IPS-20b (cell line): ENCODE data around the gene UBAP1L.
"Not testable (repeated sequence)": the region's sequence is repeated elsewhere in the genome, so short reads cannot be mapped to it uniquely, and the experiment has no call there.

Experiments
- H3K27ac ChIP-seq: one replicate; pipeline ENCODE4 v1.5.1; 2013; ENCODE audit warnings: low read length
- H3K27me3 ChIP-seq: 2 replicates; pipeline ENCODE4 v1.6.1; 2013; ENCODE audit warnings: mild to moderate bottlenecking, low read length, inconsistent platforms; ENCODE audit not compliant: insufficient read depth
- H3K36me3 ChIP-seq: 2 replicates; pipeline ENCODE4 v1.6.1; 2013; ENCODE audit warnings: low read depth, mild to moderate bottlenecking, inconsistent platforms, low read length, moderate library complexity; ENCODE audit not compliant: insufficient read depth
- H3K4me1 ChIP-seq: 2 replicates; pipeline ENCODE4 v1.6.1; 2013; ENCODE audit warnings: mild to moderate bottlenecking, control low read depth, inconsistent platforms, low read length, moderate library complexity; ENCODE audit not compliant: insufficient read depth
- H3K4me3 ChIP-seq: 2 replicates; pipeline ENCODE4 v1.5.1; 2013; ENCODE audit warnings: mild to moderate bottlenecking, low read length, inconsistent platforms
- H3K9ac ChIP-seq: 2 replicates; pipeline ENCODE4 v1.6.1; 2013; ENCODE audit warnings: low read depth, mild to moderate bottlenecking, inconsistent platforms, low read length, moderate library complexity
- H3K9me3 ChIP-seq: 2 replicates; pipeline ENCODE4 v1.6.1; 2013; ENCODE audit warnings: mild to moderate bottlenecking, low read depth, low read length, inconsistent platforms; ENCODE audit not compliant: insufficient read depth

Gene UBAP1L

DNA sequence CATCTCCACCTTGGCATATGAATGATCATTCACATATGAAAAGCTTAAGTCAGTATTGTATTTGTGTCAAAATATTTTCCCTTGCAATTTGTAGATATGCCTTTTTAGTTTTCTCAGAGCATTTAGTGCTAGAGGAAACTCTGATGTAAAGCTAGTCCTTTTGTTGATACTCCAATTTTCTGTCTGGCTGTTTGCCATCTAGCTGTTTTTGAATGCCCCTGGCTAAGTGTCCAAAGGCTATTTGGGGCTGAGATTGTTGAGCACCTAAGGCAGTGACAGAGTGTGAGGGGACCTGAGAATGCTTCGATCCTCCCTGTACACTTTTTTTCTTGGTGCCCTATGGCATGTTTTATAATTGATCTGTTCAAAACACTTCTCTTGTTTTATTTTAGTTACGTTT, 66.8 kb downstream of the UBAP1L start:
- no peaks in the 10 kb centered on the region for H3K27me3 ChIP-seq
- no peaks in the 10 kb centered on the region for H3K4me1 ChIP-seq
- no peak overlapping the region for H3K4me3 ChIP-seq
- H3K36me3 ChIP-seq = no peaks in the 10 kb centered on the region
- H3K27ac ChIP-seq = no peak overlapping the region
- H3K9ac ChIP-seq = no peak overlapping the region
- no peaks in the 10 kb centered on the region for H3K9me3 ChIP-seq

DNA sequence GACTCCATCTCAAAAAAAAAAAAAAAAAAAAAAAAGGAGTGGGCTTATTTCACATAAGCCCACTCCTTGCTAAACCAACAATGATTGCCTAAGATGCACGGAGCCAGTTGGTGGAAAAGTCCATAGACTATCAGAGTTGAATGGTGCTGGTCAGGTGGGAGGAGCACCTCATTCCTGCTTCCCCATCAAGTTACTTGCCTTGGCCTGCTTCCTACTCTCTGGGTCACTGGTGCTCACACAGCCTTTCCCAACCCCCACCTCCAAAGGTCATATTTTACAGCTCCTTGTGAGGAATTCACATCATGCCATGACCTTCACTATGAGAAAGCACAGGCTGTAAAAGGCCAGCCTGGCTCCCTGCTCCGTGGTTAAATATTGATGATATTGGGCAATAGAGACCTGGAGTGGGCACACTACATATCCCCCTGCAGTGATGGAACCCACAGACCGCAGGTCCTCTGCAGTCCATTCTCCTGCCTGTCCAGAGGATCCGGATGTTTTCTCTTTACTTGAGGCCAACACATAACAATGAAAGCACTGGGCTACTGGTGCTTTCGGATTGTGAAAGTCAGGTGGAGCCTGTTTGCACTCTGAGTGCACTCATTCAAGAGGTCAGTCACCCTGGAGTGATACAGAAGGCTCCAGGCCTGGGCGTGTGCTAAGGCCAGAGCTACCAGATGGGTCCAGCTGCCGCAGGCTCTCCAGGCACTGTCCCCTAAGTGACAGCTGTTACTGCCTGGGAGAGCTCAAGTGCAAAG, 70.1 kb downstream of the UBAP1L start, which contains the start of gene SLC51B:
Gene SLC51B (plus strand): TSS at position 664 of the 758 bp plus-strand sequence. CDS start 4,618 bp downstream, outside the sequence.
- Histone ChIP-seq H3K9ac (no peak within 1 kb of the TSS), H3K9me3 (no peaks in the 10 kb centered on the region), H3K36me3 (no peaks in the 10 kb centered on the region), H3K27ac (no peak within 1 kb of the TSS), H3K27me3 (no peaks in the 10 kb centered on the region), H3K4me1 (no peaks in the 10 kb centered on the region), H3K4me3 (no peak within 1 kb of the TSS)

DNA sequence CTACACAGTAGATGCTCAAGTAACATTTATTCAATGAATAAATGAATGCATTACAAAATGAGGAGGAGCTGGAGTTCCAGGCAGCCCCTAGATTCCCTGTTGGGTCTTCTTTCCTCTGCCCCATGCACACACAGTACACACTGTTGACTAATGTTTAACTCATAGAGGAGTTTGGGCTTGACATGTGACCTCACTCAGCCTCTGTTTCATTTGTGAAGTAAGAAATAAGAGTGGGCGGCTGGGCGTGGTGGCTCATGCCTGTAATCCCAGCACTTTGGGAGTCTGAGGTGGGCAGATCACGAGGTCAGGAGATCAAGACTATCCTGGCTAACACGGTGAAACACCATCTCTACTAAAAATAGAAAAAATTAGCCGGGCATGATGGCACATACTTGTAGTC, 70.8 kb downstream of the UBAP1L start:
- not testable (repeated sequence) for H3K36me3 ChIP-seq, H3K27ac ChIP-seq

DNA sequence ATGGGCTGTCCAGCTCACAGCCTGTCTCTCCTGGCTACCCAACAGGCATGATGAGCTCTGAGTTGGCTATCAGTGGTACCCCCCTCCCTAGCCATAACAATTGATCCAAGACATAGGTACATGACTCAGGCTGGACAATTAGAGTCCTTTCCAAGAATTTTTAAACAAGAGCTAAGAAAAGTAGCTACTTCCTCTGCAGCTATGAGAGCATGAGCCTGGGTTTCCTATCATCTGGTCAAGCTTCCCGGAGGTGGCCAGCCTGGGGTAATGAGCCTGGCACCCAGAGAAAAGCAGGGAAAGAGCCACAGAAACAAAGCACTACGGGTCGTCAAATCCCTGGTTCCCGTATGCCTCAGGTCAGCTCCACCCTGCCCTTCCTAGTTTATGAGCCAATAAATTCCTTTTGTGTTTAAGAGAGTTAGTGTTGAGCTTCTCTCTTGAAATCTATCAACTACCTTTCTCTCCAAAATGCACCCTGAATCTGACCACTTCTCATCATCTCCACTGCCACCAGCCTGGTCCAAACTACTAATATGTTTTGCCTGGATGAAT, 72.1 kb downstream of the UBAP1L start:
- no peaks in the 10 kb centered on the region for H3K27me3 ChIP-seq
- H3K4me3 ChIP-seq = no peak overlapping the region
- no peaks in the 10 kb centered on the region for H3K4me1 ChIP-seq
- no peaks in the 10 kb centered on the region for H3K9me3 ChIP-seq
- no peak overlapping the region for H3K9ac ChIP-seq
- H3K36me3 ChIP-seq = no peaks in the 10 kb centered on the region
- no peak overlapping the region for H3K27ac ChIP-seq

More for the DNA sequence above, 70.8 kb downstream of the UBAP1L start:
- H3K4me3 ChIP-seq, H3K9ac ChIP-seq, H3K9me3 ChIP-seq, H3K27me3 ChIP-seq, H3K4me1 ChIP-seq: not testable (repeated sequence)
